Skin of body (tissue), 2 donors: ENCODE results near the gene NLRP7. TPM values are rescaled to one million over a fixed set of nuclear protein-coding genes. Genes with fewer than 3 reads are reported as not detected.
"Not testable (repeated sequence)": the region's sequence is repeated elsewhere in the genome, so short reads cannot be mapped to it uniquely, and the experiment has no call there.

ENCODE experiments used
- DNase-seq: peaks from one replicate; lab custom pipeline; 2025; lab: John Stamatoyannopoulos, UW
- total RNA-seq: library from RNA; depleted of rRNA; stranded (reverse); fragments of >200 nt; gene quantifications from one replicate; pipeline ENCODE4 v1.2.3, GENCODE V29; 2014

NLRP7 gene
- total RNA-seq, 1 donor from 2014 or later, result not detected

DNA sequence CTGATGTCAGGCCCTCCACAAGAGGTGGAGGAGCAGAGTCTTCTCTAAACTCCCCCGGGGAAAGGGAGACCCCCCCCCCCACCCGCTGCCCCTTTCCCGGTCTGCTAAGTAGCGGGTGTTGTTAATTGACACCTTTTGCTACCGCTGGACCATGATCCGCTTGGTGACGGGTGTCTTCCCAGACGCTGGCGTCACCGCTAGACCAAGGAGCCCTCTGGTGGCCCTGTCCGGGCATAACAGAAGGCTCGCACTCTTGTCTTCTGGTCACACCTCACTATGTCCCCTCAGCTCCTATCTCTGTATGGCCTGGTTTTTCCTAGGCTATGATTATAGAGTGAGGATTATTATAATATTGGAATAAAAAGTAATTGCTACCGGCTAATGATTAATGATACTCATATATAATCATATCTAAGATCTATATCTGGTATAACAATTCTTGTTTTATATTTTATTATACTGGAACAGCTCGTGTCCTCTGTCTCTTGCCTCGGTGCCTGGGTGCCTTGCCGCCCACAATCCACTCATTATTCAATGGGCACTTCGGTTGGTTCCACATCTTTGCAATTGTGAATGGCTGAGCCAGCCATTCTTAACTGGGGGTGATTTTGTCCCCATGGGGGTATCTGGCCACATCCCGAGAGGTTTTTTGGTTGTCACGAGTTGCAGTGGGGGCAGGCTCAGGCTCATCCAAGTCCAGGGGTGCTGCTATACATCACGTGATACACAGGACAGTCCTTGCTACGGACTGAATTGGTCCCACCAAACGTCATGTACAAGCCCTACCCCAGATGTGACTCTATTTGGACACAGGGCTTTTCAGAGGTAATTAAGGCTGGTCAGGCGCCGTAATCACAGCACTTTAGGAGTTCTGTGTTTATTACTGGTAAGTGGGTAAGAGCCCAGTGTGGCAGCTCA is 27.4 kb downstream of the NLRP7 start:
- not testable (repeated sequence) for DNase-seq

GRCh38 chr19:54918499-54918898 is 28.8 kb downstream of the NLRP7 start:
- no peak for DNase-seq

- DNase-seq, result no peak
These were observed 30.5 kb downstream of the NLRP7 start for GRCh38 chr19:54916822-54917221.

GRCh38 chr19:54907899-54908298 is 39.4 kb downstream of the NLRP7 start:
- DNase-seq, result not testable (repeated sequence)

DNA sequence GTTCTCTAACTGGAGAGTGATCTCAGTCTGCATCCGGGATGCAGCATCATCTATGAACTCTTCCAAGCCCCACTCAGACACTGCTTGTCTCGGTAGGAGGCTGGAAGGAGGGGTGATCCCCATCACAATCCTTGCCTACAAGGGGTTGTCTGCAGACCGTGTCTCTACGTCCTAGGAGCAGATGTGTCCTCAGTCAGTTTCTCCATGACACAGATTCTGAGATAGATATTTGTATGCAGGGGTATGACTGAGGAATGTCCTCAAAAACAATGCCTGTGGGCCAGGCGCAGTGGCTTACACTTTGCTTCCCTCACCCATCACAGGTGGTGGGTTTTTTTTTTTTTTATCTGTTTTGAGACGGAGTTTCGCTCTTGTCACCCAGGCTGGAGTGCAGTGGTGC is 40.5 kb downstream of the NLRP7 start:
- no peak for DNase-seq

GRCh38 chr19:54905803-54906511 is 41.4 kb downstream of the NLRP7 start, which contains the start of gene NCR1:
NCR1 (plus strand) TSS chr19:54906148; CDS start chr19:54906188, 40 bp downstream.
- no peak for DNase-seq

DNA sequence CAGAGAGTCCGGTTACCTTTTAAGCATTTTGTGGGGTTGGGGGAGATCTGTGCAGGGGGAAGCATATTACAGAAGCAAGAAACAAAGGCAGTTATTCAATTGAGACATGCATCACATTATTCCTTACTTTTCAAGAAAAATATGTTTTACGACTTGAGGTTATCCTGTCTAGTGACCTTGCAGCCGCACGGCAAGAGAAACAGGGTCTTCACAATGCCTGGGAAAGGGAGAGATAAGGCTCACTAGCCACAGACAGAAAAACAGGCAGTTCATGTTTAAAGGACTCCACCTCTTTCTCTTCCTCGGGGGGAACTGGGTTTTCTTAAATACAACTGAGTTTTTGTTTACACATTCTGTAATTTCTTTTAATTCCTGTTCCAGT is 41.9 kb downstream of the NLRP7 start:
- DNase-seq, result no peak

DNA sequence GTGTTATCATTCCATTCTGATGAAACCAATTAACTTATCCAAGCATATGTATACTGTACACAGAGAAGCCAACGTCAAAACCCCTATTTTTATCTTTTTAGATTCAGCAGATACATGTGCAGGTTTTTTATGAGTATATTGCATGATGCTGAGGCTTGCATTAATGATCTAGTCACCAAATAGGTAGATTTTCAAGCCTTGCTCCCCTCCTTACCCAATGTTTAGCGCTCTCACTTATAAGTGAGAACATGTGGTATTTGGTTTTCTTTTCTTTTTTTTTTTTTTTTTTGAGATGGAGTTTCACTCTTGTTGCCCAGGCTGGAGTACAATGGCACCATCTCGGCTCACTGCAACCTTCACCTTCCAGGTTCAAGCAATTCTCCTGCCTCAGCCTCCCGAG is 43.1 kb downstream of the NLRP7 start:
- not testable (repeated sequence) for DNase-seq

DNA sequence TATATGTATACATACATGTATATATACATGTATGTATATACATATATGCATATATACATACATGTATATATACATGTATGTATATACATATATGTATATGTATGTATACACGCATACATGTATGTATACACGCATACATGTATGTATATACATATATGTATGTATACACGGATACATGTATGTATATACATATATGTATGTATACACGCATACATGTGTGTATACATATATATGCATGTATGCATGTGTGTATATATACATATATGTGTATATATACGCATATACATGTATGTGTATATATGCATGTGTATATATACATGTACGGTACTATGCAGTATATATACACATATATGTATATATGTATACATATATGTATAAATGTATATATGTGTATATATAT is 44.0 kb downstream of the NLRP7 start:
- DNase-seq, result no peak

DNA sequence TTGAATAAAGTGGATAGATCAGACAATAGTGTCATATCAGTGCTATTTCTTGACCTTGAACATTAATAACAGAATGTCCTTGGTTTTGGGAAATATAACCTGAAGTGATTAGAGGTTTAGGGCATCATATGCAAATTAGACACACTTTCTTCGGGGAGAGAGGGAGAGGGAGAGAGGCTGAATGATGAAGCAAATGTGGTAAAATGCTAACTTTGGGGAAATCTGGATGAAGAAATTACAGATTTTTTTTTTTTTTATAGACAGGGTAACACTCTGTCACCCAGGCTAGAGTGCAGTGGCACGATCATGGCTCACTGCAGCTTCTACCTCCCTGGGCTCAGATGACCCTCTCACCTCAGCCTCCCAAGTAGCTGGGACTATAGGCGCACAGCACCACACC is 45.3 kb downstream of the NLRP7 start:
- no peak for DNase-seq

DNA sequence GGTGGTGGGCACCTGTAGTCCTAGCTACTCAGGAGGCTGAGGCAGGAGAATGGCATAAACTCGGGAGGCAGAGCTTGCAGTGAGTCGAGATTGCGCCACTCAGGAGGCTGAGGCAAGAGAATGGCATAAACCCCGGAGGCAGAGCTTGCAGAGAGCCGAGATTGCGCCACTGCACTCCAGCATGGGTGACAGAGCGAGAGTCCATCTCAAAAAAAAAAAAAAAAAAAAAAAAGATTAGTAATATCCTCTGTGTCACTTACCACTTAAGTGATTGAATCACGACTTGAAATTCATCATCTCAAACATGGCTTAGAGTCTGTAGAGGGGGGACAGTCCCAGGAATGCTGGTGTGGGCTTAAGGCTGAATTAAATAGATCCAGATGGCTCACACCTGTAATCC is 46.2 kb downstream of the NLRP7 start:
- not testable (repeated sequence) for DNase-seq

DNA sequence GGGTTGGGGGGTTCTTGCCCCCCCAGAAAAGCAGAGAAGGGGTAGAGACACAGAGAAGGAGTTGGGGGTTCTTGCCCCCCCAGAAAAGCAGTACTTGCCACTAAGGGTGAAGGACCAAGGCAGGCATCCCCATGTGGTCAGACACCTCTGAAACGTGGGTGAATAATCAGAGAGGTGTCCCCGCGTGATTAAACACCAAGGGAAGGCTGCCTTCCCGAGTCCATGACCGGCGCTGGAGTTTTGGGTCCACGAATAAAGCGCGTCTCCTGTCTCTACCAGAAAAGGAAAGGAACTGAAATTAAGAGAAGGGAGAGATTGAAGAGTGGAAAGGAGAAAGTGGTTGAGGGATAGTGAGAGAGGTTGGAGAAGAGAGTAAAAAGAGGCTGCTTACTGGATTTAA is 47.7 kb downstream of the NLRP7 start:
- DNase-seq, result not testable (repeated sequence)

GRCh38 chr19:54898685-54899084 is 48.6 kb downstream of the NLRP7 start:
- not testable (repeated sequence) for DNase-seq

DNA sequence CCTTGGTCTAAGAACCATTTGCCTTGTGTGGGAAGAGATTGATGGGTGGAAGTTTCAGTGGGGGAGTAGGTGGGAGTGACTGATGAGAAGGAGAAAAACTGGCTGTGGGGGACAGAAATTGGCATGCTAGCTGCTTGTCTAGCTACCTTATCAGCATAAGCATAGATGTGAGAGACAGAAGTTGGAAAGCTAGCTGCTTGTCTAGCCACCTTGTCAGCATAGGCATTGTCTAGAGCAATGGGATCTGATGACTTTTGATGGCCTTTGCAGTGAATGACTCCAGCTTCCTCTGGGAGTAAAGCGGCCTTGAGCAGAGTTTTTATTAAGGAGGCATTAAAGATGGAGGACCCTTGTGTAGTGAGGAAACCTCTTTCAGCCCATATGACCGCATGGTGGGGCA is 51.3 kb downstream of the NLRP7 start:
- DNase-seq, result no peak

GRCh38 chr19:54894106-54894505 is 53.2 kb downstream of the NLRP7 start:
- DNase-seq, result not testable (repeated sequence)

DNA sequence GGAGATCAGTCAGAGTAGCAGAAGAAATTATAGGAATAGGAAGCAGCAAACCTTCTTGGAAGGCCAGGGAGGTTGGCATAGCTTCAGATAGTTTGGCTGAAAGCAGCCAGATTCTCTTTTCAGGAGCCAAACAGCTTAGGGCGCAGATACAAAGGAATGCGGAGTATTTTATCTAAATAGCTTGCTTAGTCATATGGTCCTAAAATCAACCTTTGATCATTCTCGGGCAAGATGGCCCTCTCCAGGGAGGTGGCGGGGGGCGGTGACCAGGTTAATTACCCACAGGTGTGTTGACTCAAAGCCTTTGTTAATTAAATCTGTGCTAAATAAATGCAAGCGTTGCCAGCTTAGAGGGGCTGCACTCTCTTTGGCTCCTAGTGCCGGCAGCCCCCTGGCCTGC is 53.9 kb downstream of the NLRP7 start:
- DNase-seq, result no peak

DNA sequence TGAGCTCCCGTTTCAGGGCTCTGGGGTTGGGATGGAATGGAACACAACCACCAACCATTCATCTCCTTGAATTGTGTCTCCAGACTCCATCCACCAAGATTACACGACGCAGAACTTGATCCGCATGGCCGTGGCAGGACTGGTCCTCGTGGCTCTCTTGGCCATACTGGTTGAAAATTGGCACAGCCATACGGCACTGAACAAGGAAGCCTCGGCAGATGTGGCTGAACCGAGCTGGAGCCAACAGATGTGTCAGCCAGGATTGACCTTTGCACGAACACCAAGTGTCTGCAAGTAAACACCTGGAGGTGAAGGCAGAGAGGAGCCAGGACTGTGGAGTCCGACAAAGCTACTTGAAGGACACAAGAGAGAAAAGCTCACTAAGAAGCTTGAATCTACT is 57.8 kb downstream of the NLRP7 start:
- no peak for DNase-seq

- DNase-seq, result no peak
These were observed 59.1 kb downstream of the NLRP7 start for GRCh38 chr19:54888239-54888638.

GRCh38 chr19:54883228-54883627 is 64.1 kb downstream of the NLRP7 start:
- DNase-seq, result no peak

GRCh38 chr19:54882758-54883157 is 64.6 kb downstream of the NLRP7 start:
- no peak for DNase-seq

- DNase-seq, result no peak
These were observed 65.4 kb downstream of the NLRP7 start for GRCh38 chr19:54881884-54882283.

DNA sequence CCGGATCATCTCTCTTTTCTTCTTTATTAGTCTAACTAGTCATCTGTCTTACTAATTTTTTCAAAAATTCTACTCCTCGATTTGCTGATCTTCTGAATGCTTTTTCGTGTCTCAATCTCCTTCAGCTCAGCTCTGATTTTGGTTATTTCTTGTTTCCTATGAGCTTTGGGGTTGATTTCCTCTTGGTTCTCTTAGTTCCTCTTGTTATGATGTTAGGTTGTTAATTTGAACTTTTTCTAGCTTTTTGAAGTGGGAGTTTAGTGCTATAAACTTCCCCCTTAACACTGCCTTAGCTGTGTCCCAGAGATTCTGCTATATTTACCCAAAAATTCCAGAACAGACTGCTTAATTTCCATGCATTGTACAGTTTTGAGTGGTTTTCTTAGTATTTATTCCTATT is 69.9 kb downstream of the NLRP7 start:
- DNase-seq, result no peak

DNA sequence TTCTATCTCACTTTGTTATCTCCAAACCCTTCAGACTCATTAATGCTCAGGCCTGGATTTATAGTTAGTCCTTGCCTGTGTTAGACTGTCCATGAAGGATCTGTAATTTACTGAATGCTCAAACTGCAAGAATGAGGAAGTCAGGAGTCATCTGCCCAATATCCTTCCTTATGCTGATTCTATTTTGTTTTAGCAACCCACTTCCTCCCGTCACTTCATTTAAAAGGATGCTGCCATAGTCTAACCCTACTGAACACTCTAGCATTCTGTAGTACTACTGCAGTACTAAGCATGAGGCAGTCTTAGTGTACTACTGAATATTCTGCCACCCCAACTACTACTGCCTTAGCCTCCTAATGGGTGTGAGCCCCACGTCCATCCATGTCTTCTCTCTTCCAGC is 71.8 kb downstream of the NLRP7 start:
- no peak for DNase-seq
